HEK293 (cell line): ENCODE results near the gene PRB2.
"Not testable (repeated sequence)": the region's sequence is repeated elsewhere in the genome, so short reads cannot be mapped to it uniquely, and the experiment has no call there.

Experiments used
- OVOL3 ChIP-seq: fragments of 450-650 bp; formaldehyde crosslinking; IDR thresholded peaks from 2 replicates; pipeline ENCODE4 v1.5.1; 2016; ENCODE audit warnings: missing biosample characterization, missing genetic modification characterization
- ZNF146 ChIP-seq: fragments of 450-650 bp; formaldehyde crosslinking; IDR thresholded peaks from 2 replicates; pipeline ENCODE4 v1.5.1; 2016; ENCODE audit warnings: missing biosample characterization, missing genetic modification characterization
- ZNF2 ChIP-seq: fragments of 450-650 bp; formaldehyde crosslinking; IDR thresholded peaks from 2 replicates; pipeline ENCODE4 v1.5.1; 2016; ENCODE audit warnings: missing biosample characterization, missing genetic modification characterization
- ZNF426 ChIP-seq: fragments of 450-650 bp; formaldehyde crosslinking; IDR thresholded peaks from 2 replicates; pipeline ENCODE4 v1.5.1; 2017; ENCODE audit warnings: missing biosample characterization, missing genetic modification characterization, mild to moderate bottlenecking, inconsistent platforms, moderate library complexity
- ZNF530 ChIP-seq: fragments of 450-650 bp; formaldehyde crosslinking; IDR thresholded peaks from 2 replicates; pipeline ENCODE4 v1.5.1; 2016; ENCODE audit warnings: low read depth, missing biosample characterization, missing genetic modification characterization
- ZNF549 ChIP-seq: fragments of 450-650 bp; IDR thresholded peaks from 2 replicates; pipeline ENCODE4 v1.5.1; 2018; ENCODE audit warnings: missing biosample characterization, missing genetic modification characterization, mild to moderate bottlenecking, inconsistent platforms, moderate library complexity
- ZNF658 ChIP-seq: fragments of 450-650 bp; formaldehyde crosslinking; IDR thresholded peaks from 2 replicates; pipeline ENCODE4; 2016; ENCODE audit warnings: missing biosample characterization, missing genetic modification characterization
- TF ChIP-seq, protein P1 (sequence below): fragments of 450-650 bp; formaldehyde crosslinking; IDR thresholded peaks from 2 replicates; pipeline ENCODE4 v1.5.1; 2016; ENCODE audit warnings: missing biosample characterization, missing genetic modification characterization
- TF ChIP-seq, protein P2 (sequence below): fragments of 450-650 bp; IDR thresholded peaks from 2 replicates; pipeline ENCODE4 v1.5.1; 2018; ENCODE audit warnings: missing biosample characterization, mild to moderate bottlenecking, missing genetic modification characterization

GRCh38 chr12:11377420-11377819 is 17.9 kb downstream of the PRB2 start:
- not testable (repeated sequence) for TF ChIP-seq ZNF549 (tag by site-specific recombination); ZNF146; OVOL3; ZNF2 (tag by site-specific recombination); ZNF530; ZNF426 (tag by site-specific recombination); ZNF658 (tag by site-specific recombination)
- TF ChIP-seq, protein P1, sequence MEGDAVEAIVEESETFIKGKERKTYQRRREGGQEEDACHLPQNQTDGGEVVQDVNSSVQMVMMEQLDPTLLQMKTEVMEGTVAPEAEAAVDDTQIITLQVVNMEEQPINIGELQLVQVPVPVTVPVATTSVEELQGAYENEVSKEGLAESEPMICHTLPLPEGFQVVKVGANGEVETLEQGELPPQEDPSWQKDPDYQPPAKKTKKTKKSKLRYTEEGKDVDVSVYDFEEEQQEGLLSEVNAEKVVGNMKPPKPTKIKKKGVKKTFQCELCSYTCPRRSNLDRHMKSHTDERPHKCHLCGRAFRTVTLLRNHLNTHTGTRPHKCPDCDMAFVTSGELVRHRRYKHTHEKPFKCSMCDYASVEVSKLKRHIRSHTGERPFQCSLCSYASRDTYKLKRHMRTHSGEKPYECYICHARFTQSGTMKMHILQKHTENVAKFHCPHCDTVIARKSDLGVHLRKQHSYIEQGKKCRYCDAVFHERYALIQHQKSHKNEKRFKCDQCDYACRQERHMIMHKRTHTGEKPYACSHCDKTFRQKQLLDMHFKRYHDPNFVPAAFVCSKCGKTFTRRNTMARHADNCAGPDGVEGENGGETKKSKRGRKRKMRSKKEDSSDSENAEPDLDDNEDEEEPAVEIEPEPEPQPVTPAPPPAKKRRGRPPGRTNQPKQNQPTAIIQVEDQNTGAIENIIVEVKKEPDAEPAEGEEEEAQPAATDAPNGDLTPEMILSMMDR (tag by site-specific recombination), result not testable (repeated sequence)
- TF ChIP-seq, protein P2, sequence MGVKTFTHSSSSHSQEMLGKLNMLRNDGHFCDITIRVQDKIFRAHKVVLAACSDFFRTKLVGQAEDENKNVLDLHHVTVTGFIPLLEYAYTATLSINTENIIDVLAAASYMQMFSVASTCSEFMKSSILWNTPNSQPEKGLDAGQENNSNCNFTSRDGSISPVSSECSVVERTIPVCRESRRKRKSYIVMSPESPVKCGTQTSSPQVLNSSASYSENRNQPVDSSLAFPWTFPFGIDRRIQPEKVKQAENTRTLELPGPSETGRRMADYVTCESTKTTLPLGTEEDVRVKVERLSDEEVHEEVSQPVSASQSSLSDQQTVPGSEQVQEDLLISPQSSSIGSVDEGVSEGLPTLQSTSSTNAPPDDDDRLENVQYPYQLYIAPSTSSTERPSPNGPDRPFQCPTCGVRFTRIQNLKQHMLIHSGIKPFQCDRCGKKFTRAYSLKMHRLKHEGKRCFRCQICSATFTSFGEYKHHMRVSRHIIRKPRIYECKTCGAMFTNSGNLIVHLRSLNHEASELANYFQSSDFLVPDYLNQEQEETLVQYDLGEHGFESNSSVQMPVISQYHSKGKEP (tag by site-specific recombination), result not testable (repeated sequence)
